Gastroesophageal sphincter (tissue), 4 donors: ENCODE measurements around the gene IKZF1. TPM values are rescaled to one million over a fixed set of nuclear protein-coding genes. Genes with fewer than 3 reads are reported as not detected.

ENCODE experiments used
- ATAC-seq: fragments of 150-250 bp; one replicate; pipeline ENCODE4 v1.9.1; 2016; ENCODE audit warnings: mild to moderate bottlenecking, moderate library complexity
- H3K27ac ChIP-seq, 4 donors: fragments of 200-600 bp; sonication (generic) in 3 of 4; 1 replicate in 3 of 4; 2 replicates in 1 of 4; pipeline ENCODE4 v1.5.1; 2016 to 2019
- H3K27me3 ChIP-seq: fragments of 200-600 bp; sonication (generic); one replicate; pipeline ENCODE4 v1.5.1; 2019
- H3K36me3 ChIP-seq, 2 donors: fragments of 200-600 bp; sonication (generic); one replicate each; pipeline ENCODE4 v1.5.1; 2019; ENCODE audit warnings: control low read depth in 1 of 2
- H3K4me1 ChIP-seq, 3 donors: fragments of 200-600 bp; sonication (generic); 1 replicate in 2 of 3; 2 replicates in 1 of 3; pipeline ENCODE4 v1.5.1; 2016 to 2019; ENCODE audit warnings: control low read depth in 2 of 3
- H3K4me3 ChIP-seq, 2 donors: fragments of 200-600 bp; sonication (generic); one replicate each; pipeline ENCODE4 v1.5.1; 2019; ENCODE audit warnings: mild to moderate bottlenecking in 1 of 2, moderate library complexity in 1 of 2
- H3K9me3 ChIP-seq, 3 donors: fragments of 200-600 bp; sonication (generic); one replicate each; pipeline ENCODE4 v1.5.1; 2017 to 2019; ENCODE audit warnings: control low read depth in 2 of 3
- CTCF ChIP-seq, 4 experiments: fragments of 200-600 bp in 2 of 4; fragments of 450-650 bp in 2 of 4; sonication (generic) in 1 of 4; IDR thresholded peaks; one replicate each; pipeline ENCODE4 v1.5.1; 2017 to 2019; ENCODE audit warnings: antibody characterized with exemption in 4 of 4, mild to moderate bottlenecking in 2 of 4, moderate library complexity in 2 of 4
- EP300 ChIP-seq: sonication (generic); formaldehyde crosslinking; IDR thresholded peaks from one replicate; pipeline ENCODE4 v1.6.1; 2017; ENCODE audit warnings: antibody characterized with exemption, mild to moderate bottlenecking
- POLR2A ChIP-seq, 2 donors: fragments of 450-650 bp; IDR thresholded peaks; one replicate each; pipeline ENCODE4 v1.6.1; 2017; ENCODE audit warnings: antibody characterized with exemption in 2 of 2, mild to moderate bottlenecking in 2 of 2, moderate library complexity in 1 of 2
- POLR2AphosphoS5 ChIP-seq: sonication (generic); formaldehyde crosslinking; IDR thresholded peaks from one replicate; pipeline ENCODE4 v1.6.1; 2017; ENCODE audit warnings: antibody characterized with exemption
- WGBS, 2 donors: methylation state at CpG; one replicate each; pipeline ENCODE4 v1.1.5; 2018; ENCODE audit warnings: low coverage in 1 of 2; 5-methylcytosine and 5-hydroxymethylcytosine counted together
- total RNA-seq, 4 donors: library from RNA; depleted of rRNA; stranded (reverse); fragments of >200 nt; gene quantifications; one replicate each; pipeline ENCODE4 v1.1.0, GENCODE V29; 2016

IKZF1 gene
- total RNA-seq, 4 donors from 2014 or later = 2.5 to 14.1 (median 5.9) TPM

GRCh38 chr7:50327443-50327842, 22.9 kb downstream of the IKZF1 start:
- no peaks in the 10 kb centered on the region for H3K4me1 ChIP-seq
- H3K27ac ChIP-seq = no peak overlapping the region
- H3K27me3 ChIP-seq = peaks cover 19% of the 10 kb centered on the region
- H3K36me3 ChIP-seq = no peaks in the 10 kb centered on the region
- H3K4me3 ChIP-seq = no peak overlapping the region
- ATAC-seq = no peak
- WGBS, 2 donors = 80% methylated on average over 6 of the region's 10 CpGs; no CpG with 5 or more reads in 1 of the 2 donors
- no peaks in the 10 kb centered on the region for H3K9me3 ChIP-seq
- no peak for TF ChIP-seq POLR2AphosphoS5
- TF ChIP-seq CTCF (IDR thresholded peaks at IDR 0.05) = no peak
- TF ChIP-seq POLR2A (IDR thresholded peaks at IDR 0.05) = no peak
- TF ChIP-seq EP300 = no peak

DNA sequence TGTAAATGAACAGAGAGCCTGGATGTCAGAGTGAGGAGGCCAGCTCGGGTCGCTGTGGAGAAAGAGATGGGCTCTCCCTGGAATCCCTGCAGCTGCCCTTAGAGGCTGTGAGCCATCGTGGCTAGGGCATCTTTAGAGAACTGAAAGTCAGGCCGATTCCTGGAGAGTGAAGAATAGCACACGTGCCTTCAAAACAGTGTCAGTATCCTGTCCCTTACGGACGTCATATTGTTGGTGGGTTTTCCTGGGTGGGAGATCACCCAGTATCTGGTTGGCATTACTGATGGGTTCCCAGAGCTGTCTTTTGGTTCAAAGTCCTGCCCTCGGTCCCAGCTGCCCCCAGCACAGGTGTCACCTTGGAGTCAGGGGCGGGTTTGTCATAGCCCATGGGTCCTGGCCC, 25.3 kb downstream of the IKZF1 start:
- no peaks in the 10 kb centered on the region for H3K36me3 ChIP-seq
- H3K9me3 ChIP-seq = no peaks in the 10 kb centered on the region
- TF ChIP-seq CTCF (IDR thresholded peaks at IDR 0.05) = no peak
- TF ChIP-seq POLR2AphosphoS5 = no peak
- TF ChIP-seq POLR2A (IDR thresholded peaks at IDR 0.05) = no peak
- TF ChIP-seq EP300 = no peak
- H3K4me3 ChIP-seq = no peak overlapping the region
- ATAC-seq = no peak
- no peak overlapping the region for H3K27ac ChIP-seq
- 73 to 75% methylated on average over 5 to 8 of the region's 9 CpGs for WGBS, 2 donors
- H3K4me1 ChIP-seq = no peaks in the 10 kb centered on the region
- H3K27me3 ChIP-seq = peaks cover 21% of the 10 kb centered on the region

- ATAC-seq = no peak
- Histone ChIP-seq H3K4me1 (no peaks in the 10 kb centered on the region), H3K9me3 (no peaks in the 10 kb centered on the region), H3K4me3 (no peak overlapping the region), H3K27me3 (peaks cover 24% of the 10 kb centered on the region), H3K36me3 (no peaks in the 10 kb centered on the region), H3K27ac (no peak overlapping the region)
- TF ChIP-seq POLR2A (IDR thresholded peaks at IDR 0.05) (no peak), EP300 (no peak), CTCF (IDR thresholded peaks at IDR 0.05) (no peak), POLR2AphosphoS5 (no peak)
- 66 to 88% methylated on average over 3 to 4 of the region's 4 CpGs for WGBS, 2 donors
These were observed 25.7 kb downstream of the IKZF1 start for GRCh38 chr7:50330254-50330653.

DNA sequence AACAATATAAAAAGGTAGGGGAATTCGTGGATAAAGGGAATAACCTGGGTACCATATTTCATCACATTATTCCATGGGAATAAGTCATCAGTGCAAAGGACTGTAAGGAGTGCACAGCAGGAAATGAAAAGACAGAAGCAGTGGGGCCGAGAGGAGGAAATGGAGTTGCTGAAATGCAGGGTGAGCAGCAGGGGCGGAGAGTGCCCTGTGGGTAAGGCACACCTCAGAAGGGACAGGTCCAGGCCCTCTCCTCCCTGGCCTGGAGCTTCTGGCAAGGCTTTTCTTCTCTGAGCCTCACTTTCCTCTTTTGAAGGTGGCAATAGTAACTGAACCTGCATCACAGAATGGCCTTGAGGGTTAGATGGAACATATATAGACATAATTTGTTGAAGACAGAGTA, 26.2 kb downstream of the IKZF1 start:
- TF ChIP-seq EP300 (no peak), POLR2AphosphoS5 (no peak), POLR2A (IDR thresholded peaks at IDR 0.05) (no peak), CTCF (IDR thresholded peaks at IDR 0.05) (no peak)
- Histone ChIP-seq H3K27ac (no peak overlapping the region), H3K4me1 (no peaks in the 10 kb centered on the region), H3K9me3 (no peaks in the 10 kb centered on the region), H3K27me3 (peaks cover 25% of the 10 kb centered on the region), H3K36me3 (no peaks in the 10 kb centered on the region), H3K4me3 (no peak overlapping the region)
- 30 to 51% methylated on average over 2 to 3 of the region's 3 CpGs for WGBS, 2 donors
- ATAC-seq = no peak

DNA sequence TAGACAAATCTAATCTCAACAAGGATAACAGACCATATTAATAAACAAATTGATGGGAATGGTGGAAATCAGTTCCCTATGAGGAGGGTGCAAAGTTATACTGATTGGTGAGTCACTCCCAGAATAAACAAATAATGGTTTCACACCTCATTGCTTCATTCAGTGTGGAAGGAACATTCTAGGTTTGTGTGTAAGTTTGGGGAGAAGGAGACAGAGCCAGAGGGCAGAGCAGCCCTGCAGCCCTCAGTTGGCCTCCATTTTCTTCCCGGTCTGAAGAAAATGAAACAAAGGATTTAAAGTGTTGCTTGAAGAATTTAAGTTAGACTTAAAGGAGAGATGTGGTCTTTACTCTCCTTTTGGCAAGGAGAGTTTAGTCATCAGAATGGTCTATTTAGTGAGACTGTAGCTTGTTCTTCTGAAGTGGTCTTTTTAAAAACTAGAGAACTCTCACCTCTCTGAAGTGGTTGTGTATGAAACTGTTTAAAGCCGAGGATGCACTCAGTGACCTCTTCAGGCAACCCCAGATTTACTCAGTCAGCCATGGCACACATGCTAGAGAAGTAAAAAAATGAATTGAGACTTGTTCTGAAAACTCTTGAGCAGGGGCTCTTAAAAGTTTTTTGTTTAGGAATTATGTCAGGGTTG, 27.2 kb downstream of the IKZF1 start:
- TF ChIP-seq POLR2A (IDR thresholded peaks at IDR 0.05) (no peak), POLR2AphosphoS5 (no peak), CTCF (IDR thresholded peaks at IDR 0.05) (no peak), EP300 (no peak)
- Histone ChIP-seq H3K27ac (no peak overlapping the region), H3K4me3 (no peak overlapping the region), H3K4me1 (no peaks in the 10 kb centered on the region), H3K36me3 (no peaks in the 10 kb centered on the region), H3K27me3 (peaks cover 34% of the 10 kb centered on the region), H3K9me3 (no peaks in the 10 kb centered on the region)
- no peak for ATAC-seq
- WGBS, 2 donors = 27 to 43% methylated on average over 2 of the region's 2 CpGs
